ENCODE results near the gene PIGU. TPM values are rescaled to one million over a fixed set of nuclear protein-coding genes. Genes with fewer than 3 reads are reported as not detected.

PIGU gene
- total and polyA plus RNA-seq, 2 of the 13 experiments (the other 11 are each of a cell fraction or from before 2014, with no cell fraction given), result 45.5 to 231 TPM

- TF ChIP-seq TCF7 (IDR thresholded peaks at IDR 0.05; ENCODE audit: low read depth), result no peak
- no peak for TF ChIP-seq ZNF780A (CRISPR knock-in tag; IDR thresholded peaks at IDR 0.05)
- no peak for TF ChIP-seq SMARCE1 (IDR thresholded peaks at IDR 0.05; ENCODE audit: borderline replicate concordance)
- TF ChIP-seq AKNA (CRISPR knock-in tag; IDR thresholded peaks at IDR 0.05; ENCODE audit: borderline replicate concordance), result no peak
- no peak for TF ChIP-seq ZSCAN12 (CRISPR knock-in tag; IDR thresholded peaks at IDR 0.05)
- no peak for TF ChIP-seq SMAD1 (CRISPR knock-in tag; IDR thresholded peaks at IDR 0.05; ENCODE audit: borderline replicate concordance, low read depth)
- TF ChIP-seq ZNF83 (CRISPR knock-in tag; IDR thresholded peaks at IDR 0.05; ENCODE audit: borderline replicate concordance), result no peak
- no peak for TF ChIP-seq BCL6 (CRISPR knock-in tag; IDR thresholded peaks at IDR 0.05)
- no peak for TF ChIP-seq GMEB2 (CRISPR knock-in tag; IDR thresholded peaks at IDR 0.05; ENCODE audit: low read depth)
- no peak for TF ChIP-seq ZNF781 (CRISPR knock-in tag; IDR thresholded peaks at IDR 0.05; ENCODE audit: borderline replicate concordance, not compliant biosample characterization)
- TF ChIP-seq GFI1 (CRISPR knock-in tag; IDR thresholded peaks at IDR 0.05; ENCODE audit: borderline replicate concordance), result no peak
- TF ChIP-seq RFX5 (IDR thresholded peaks at IDR 0.05; ENCODE audit: low read depth, low read length), result no peak
- no peak for TF ChIP-seq PHF21A (CRISPR knock-in tag; IDR thresholded peaks at IDR 0.05)
- TF ChIP-seq ZNF761 (CRISPR knock-in tag; conservative IDR thresholded peaks at IDR 0.05), result no peak
- TF ChIP-seq ZNF354B (CRISPR knock-in tag; IDR thresholded peaks at IDR 0.05), result no peak
- no peak for TF ChIP-seq ZNF7 (CRISPR knock-in tag; IDR thresholded peaks at IDR 0.05)
- TF ChIP-seq IRF2 (CRISPR knock-in tag; IDR thresholded peaks at IDR 0.05), result peak; percentile 69; the same call in 1 of the 2 replicates
- no peak for TF ChIP-seq SMAD3 (CRISPR knock-in tag; IDR thresholded peaks at IDR 0.05)
- no peak for TF ChIP-seq IRF1 (CRISPR knock-in tag; IDR thresholded peaks at IDR 0.05; ENCODE audit: low read depth)
- TF ChIP-seq ETV6 (CRISPR knock-in tag; conservative IDR thresholded peaks at IDR 0.05), result no peak
- no peak for TF ChIP-seq KLF13 (CRISPR knock-in tag; IDR thresholded peaks at IDR 0.05)
- no peak for TF ChIP-seq HINFP (CRISPR knock-in tag; IDR thresholded peaks at IDR 0.05; ENCODE audit: low read depth)
- TF ChIP-seq SALL1 (CRISPR knock-in tag; IDR thresholded peaks at IDR 0.05), result no peak
Measured at GRCh38 chr20:34579191-34579978, 97.5 kb downstream of the PIGU start (continued).
